Astrocyte of the cerebellum (primary cell): ENCODE data around the gene PARN.
"Not testable (repeated sequence)": the region's sequence is repeated elsewhere in the genome, so short reads cannot be mapped to it uniquely, and the experiment has no call there.

Experiments
- DNase-seq: peaks from one replicate; pipeline ENCODE4 v3.0.0-alpha.2; 2011; ENCODE audit warnings: low read depth
- H3K4me3 ChIP-seq: 2 replicates; pipeline ENCODE4 v1.5.1; 2011; ENCODE audit warnings: mild to moderate bottlenecking, low read depth, low read length, moderate library complexity
- in situ Hi-C: cut with HindIII; loops from 2 replicates; pipeline ENCODE4 v1.10.0; 2017; ENCODE audit warnings: low sequenced_read_pairs
- TF ChIP-seq, protein P1 (sequence below): IDR thresholded peaks from 2 replicates; pipeline ENCODE4 v1.5.1; 2012; ENCODE audit warnings: low read length, low read depth, moderate library complexity, mild to moderate bottlenecking; ENCODE audit errors: missing control alignments

Gene PARN

GRCh38 chr16:14576069-14576468, 54.0 kb downstream of the PARN start:
- TF ChIP-seq, protein P1, sequence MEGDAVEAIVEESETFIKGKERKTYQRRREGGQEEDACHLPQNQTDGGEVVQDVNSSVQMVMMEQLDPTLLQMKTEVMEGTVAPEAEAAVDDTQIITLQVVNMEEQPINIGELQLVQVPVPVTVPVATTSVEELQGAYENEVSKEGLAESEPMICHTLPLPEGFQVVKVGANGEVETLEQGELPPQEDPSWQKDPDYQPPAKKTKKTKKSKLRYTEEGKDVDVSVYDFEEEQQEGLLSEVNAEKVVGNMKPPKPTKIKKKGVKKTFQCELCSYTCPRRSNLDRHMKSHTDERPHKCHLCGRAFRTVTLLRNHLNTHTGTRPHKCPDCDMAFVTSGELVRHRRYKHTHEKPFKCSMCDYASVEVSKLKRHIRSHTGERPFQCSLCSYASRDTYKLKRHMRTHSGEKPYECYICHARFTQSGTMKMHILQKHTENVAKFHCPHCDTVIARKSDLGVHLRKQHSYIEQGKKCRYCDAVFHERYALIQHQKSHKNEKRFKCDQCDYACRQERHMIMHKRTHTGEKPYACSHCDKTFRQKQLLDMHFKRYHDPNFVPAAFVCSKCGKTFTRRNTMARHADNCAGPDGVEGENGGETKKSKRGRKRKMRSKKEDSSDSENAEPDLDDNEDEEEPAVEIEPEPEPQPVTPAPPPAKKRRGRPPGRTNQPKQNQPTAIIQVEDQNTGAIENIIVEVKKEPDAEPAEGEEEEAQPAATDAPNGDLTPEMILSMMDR, result no peak
- DNase-seq, result no peak
- in situ Hi-C loops, result no loop called here
- H3K4me3 ChIP-seq, result no peak overlapping the region

DNA sequence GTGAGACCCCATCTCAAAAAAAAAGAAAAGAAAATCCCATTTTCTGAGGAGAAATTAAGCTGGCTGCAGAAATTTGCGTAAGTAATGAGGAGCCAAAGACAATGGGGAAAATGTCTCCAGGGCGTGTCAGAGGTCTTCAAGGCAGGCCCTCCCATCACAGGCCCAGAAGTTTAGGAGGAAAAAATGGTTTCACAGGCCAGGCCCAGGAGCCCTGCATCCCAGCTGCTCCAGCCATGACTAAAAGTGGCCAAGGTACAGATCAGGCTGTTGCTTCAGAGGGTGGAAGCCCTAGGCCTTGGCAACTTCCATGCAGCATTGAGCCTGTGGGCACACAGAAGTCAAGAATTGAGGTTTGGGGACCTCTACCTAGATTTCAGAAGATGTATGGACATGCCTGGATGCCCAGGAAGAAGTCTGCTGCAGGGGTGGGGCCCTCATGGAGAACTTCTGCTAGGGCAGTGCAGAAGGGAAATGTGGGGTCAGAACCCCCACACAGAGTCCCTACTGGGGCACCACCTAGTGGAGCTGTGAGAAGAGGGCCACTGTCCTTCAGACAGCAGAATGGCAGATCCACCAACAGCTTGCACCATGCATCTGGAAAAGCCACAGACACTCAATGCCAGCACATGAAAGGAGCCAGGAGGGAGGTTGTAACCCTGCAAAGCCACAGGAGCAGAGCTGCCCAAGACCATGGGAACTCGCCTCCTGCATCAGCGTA, 55.2 kb downstream of the PARN start:
- H3K4me3 ChIP-seq, in situ Hi-C loops, DNase-seq: not testable (repeated sequence)

DNA sequence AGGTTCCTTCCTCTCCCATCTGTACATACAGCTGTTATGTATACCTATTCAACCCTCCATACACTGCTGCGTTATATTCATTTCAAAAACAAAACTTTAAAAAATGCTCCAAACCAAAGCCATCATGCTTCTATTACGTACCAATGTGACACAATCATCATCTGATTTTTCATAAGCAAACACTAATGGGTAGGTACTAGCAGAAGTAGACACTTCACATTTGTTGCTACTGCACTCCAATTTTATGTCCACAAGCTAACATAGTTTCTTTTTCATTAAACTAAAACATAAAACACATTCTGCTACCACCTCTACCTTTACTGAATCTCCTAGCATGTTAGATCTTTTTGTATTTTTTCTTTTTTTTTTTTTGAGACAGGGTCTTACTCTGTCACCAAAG, 57.5 kb downstream of the PARN start:
- TF ChIP-seq, protein P1, result no peak
- in situ Hi-C loops, result no loop called here
- no peak overlapping the region for H3K4me3 ChIP-seq
- no peak for DNase-seq

- H3K4me3 ChIP-seq, result no peak overlapping the region
- in situ Hi-C loops, result no loop called here
- DNase-seq, result no peak
- TF ChIP-seq, protein P1, result no peak
Measured at GRCh38 chr16:14569213-14569612, 60.8 kb downstream of the PARN start.

- TF ChIP-seq, protein P1, result no peak
- DNase-seq, result no peak
- in situ Hi-C loops, result no loop called here
- H3K4me3 ChIP-seq, result no peak overlapping the region
Measured at GRCh38 chr16:14566599-14566998, 63.5 kb downstream of the PARN start.

DNA sequence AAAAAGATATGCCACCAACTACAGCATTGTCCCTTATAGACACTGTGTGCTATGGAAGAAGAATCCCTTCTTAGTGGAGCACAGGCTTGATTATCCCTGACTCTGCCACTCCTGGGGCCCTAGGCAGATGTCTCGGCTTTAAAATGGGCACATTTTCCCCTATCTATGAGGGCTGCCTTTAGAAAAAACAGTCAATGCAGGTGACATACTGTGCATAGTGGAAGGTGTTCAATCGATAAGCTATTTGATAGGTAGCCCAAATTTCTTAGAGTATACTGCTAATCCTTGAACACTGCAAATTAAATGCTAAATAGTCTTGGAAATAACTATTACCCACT, 64.4 kb downstream of the PARN start:
- no peak for DNase-seq
- TF ChIP-seq, protein P1, result no peak
- H3K4me3 ChIP-seq, result no peak overlapping the region
- in situ Hi-C loops, result no loop called here

GRCh38 chr16:14564861-14565687, 65.0 kb downstream of the PARN start:
- H3K4me3 ChIP-seq, result no peak overlapping the region
- TF ChIP-seq, protein P1, result no peak
- peak; percentile 22 for DNase-seq
- in situ Hi-C loops, result no loop called here
